GM18907 (cell line): ENCODE data around the gene TAS2R14.

Source experiments
- ATAC-seq: cut with Tn5 transposase; IDR thresholded peaks from one replicate; pipeline ENCODE4 v1.9.1; 2021; ENCODE audit warnings: mild to moderate bottlenecking, moderate library complexity; ENCODE audit not compliant: unreplicated experiment

Gene TAS2R14

GRCh38 chr12:10939163-10939562, at the start of gene TAS2R14:
Gene TAS2R14, minus strand, starts transcription at chr12:10939263. Its CDS starts 56 bp downstream, at chr12:10939207.
- ATAC-seq = no peak

GRCh38 chr12:10986812-10987211, 47.7 kb upstream of the TAS2R14 start, which contains the start of gene TAS2R50:
Gene TAS2R50, minus strand, starts transcription at chr12:10986912. Its CDS starts 52 bp downstream, at chr12:10986860.
- ATAC-seq = no peak

- no peak for ATAC-seq
Measured at GRCh38 chr12:10982244-10982643, 43.2 kb upstream of the TAS2R14 start.

- no peak for ATAC-seq
Measured at GRCh38 chr12:10974965-10975364, 35.9 kb upstream of the TAS2R14 start.

GRCh38 chr12:10968765-10969456, 29.8 kb upstream of the TAS2R14 start:
- no peak for ATAC-seq

GRCh38 chr12:10967409-10967808, 28.3 kb upstream of the TAS2R14 start:
- ATAC-seq = no peak

- no peak for ATAC-seq
Measured at GRCh38 chr12:10966314-10966713, 27.3 kb upstream of the TAS2R14 start.

GRCh38 chr12:10965476-10965875, 26.4 kb upstream of the TAS2R14 start:
- no peak for ATAC-seq

- ATAC-seq = no peak
Measured at GRCh38 chr12:10960211-10960610, 21.1 kb upstream of the TAS2R14 start.

GRCh38 chr12:10959804-10960203, 20.7 kb upstream of the TAS2R14 start:
- ATAC-seq = no peak

- ATAC-seq = no peak
Measured at GRCh38 chr12:10957741-10958140, 18.7 kb upstream of the TAS2R14 start.

GRCh38 chr12:10956085-10956484, 17.0 kb upstream of the TAS2R14 start:
- ATAC-seq = no peak

GRCh38 chr12:10952645-10953044, 13.6 kb upstream of the TAS2R14 start:
- ATAC-seq = no peak

- ATAC-seq = no peak
Measured at GRCh38 chr12:10943167-10943566, 4.1 kb upstream of the TAS2R14 start.

- ATAC-seq = no peak
Measured at GRCh38 chr12:10941916-10942607, 3.0 kb upstream of the TAS2R14 start.

GRCh38 chr12:10941369-10941768, 2.3 kb upstream of the TAS2R14 start:
- ATAC-seq = no peak

- ATAC-seq = no peak
Measured at GRCh38 chr12:10940389-10940788, 1.3 kb upstream of the TAS2R14 start.

- ATAC-seq = no peak
Measured at GRCh38 chr12:10936506-10936905, 2.6 kb downstream of the TAS2R14 start.

GRCh38 chr12:10928746-10929286, 10.2 kb downstream of the TAS2R14 start, which contains the start of gene PRH2:
Gene PRH2, plus strand, starts transcription at chr12:10929236. Its CDS starts 38 bp downstream, at chr12:10929274.
- no peak for ATAC-seq

- ATAC-seq = no peak
Measured at GRCh38 chr12:10926269-10926668, 12.8 kb downstream of the TAS2R14 start.

- no peak for ATAC-seq
Measured at GRCh38 chr12:10919809-10920208, 19.3 kb downstream of the TAS2R14 start.

- no peak for ATAC-seq
Measured at GRCh38 chr12:10910380-10910779, 28.7 kb downstream of the TAS2R14 start.
